GM21526 (cell line): Measurements from ENCODE around the gene KLHL21.

Source experiments
- ATAC-seq: cut with Tn5 transposase; IDR thresholded peaks from one replicate; pipeline ENCODE4 v1.9.1; 2021; ENCODE audit warnings: moderate library complexity; ENCODE audit not compliant: unreplicated experiment, low FRiP score

The KLHL21 gene

GRCh38 chr1:6625584-6626149 lies 23.0 kb upstream of the KLHL21 start:
- ATAC-seq, result no peak

GRCh38 chr1:6624710-6625583 lies 22.3 kb upstream of the KLHL21 start, which contains the start of gene THAP3:
TSS of gene THAP3 (plus strand) at chr1:6624868. CDS start at chr1:6625219, 351 bp downstream.
- ATAC-seq, result peak; percentile 63

- no peak for ATAC-seq
Measured at GRCh38 chr1:6623269-6623965, 20.7 kb upstream of the KLHL21 start.

GRCh38 chr1:6622396-6623152 lies 19.9 kb upstream of the KLHL21 start:
- no peak for ATAC-seq

- ATAC-seq, result no peak
Measured at GRCh38 chr1:6621429-6622391, 19.0 kb upstream of the KLHL21 start.

GRCh38 chr1:6619045-6619444 lies 16.4 kb upstream of the KLHL21 start:
- no peak for ATAC-seq

GRCh38 chr1:6614929-6615785 lies 12.5 kb upstream of the KLHL21 start:
- ATAC-seq, result no peak

GRCh38 chr1:6614019-6614928 lies 11.6 kb upstream of the KLHL21 start:
- ATAC-seq, result no peak

GRCh38 chr1:6613361-6614018 lies 10.8 kb upstream of the KLHL21 start, which contains the start of gene PHF13:
TSS of gene PHF13 (plus strand) at chr1:6613731. CDS start at chr1:6614067, 336 bp downstream.
- peak; percentile 84 for ATAC-seq

GRCh38 chr1:6612641-6613360 lies 10.1 kb upstream of the KLHL21 start:
- ATAC-seq, result peak; percentile 25

- no peak for ATAC-seq
Measured at GRCh38 chr1:6603915-6604558, 1.4 kb upstream of the KLHL21 start.

- ATAC-seq, result peak; percentile 27
Measured at GRCh38 chr1:6603238-6603914, 707 bp upstream of the KLHL21 start.

GRCh38 chr1:6601923-6602668 lies 573 bp downstream of the KLHL21 start:
- no peak for ATAC-seq

GRCh38 chr1:6601049-6601922 lies 1.4 kb downstream of the KLHL21 start:
- ATAC-seq, result no peak
